Measurements from ENCODE around the gene RDX.

Gene RDX

DNA sequence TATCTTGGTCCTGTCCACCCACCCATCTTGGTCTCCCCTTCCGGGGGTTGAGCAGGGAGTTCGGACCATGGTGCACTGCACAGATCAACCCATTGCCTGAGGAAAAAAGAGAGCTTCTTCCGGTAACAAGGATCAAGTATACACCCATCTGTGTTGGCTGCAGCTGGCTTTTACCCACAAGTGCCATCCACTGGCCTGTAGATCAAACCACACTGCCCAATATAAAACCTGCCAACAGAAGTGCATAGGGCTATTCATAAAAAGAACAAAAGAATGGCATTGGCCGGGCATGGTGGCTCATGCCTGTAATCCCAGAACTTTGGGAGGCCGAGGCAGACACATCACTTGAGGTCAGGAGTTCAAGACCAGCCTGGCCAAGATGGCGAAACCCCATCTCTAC is 108.7 kb downstream of the RDX start:
- no peaks in the 10 kb centered on the region for H4K20me1 ChIP-seq (ENCODE audit: insufficient read depth, low read length)
- H3K79me2 ChIP-seq (ENCODE audit: insufficient read depth, low read length) = no peaks in the 10 kb centered on the region
- H3K4me2 ChIP-seq (ENCODE audit: low read length) = no peak overlapping the region
- no peak overlapping the region for H3K4me3 ChIP-seq (ENCODE audit: low read depth, low read length, poor library complexity, severe bottlenecking)
- H2AFZ ChIP-seq (ENCODE audit: low read length) = no peak overlapping the region
- no peaks in the 10 kb centered on the region for H3K36me3 ChIP-seq (ENCODE audit: insufficient read depth, low read length)
- no peaks in the 10 kb centered on the region for H3K27me3 ChIP-seq (ENCODE audit: insufficient read depth, low read length)
- no peaks in the 10 kb centered on the region for H3F3A ChIP-seq (ENCODE audit: insufficient read depth, low read length)
- peaks cover 7% of the 10 kb centered on the region for H3K4me1 ChIP-seq (ENCODE audit: insufficient read depth, low read length, severe bottlenecking)
- H3K27ac ChIP-seq (ENCODE audit: low read depth, low read length, poor library complexity, severe bottlenecking) = no peak overlapping the region
- no peak for TF ChIP-seq EZH2 (IDR thresholded peaks at IDR 0.05; ENCODE audit: borderline replicate concordance, low read length)
- TF ChIP-seq, protein P1, sequence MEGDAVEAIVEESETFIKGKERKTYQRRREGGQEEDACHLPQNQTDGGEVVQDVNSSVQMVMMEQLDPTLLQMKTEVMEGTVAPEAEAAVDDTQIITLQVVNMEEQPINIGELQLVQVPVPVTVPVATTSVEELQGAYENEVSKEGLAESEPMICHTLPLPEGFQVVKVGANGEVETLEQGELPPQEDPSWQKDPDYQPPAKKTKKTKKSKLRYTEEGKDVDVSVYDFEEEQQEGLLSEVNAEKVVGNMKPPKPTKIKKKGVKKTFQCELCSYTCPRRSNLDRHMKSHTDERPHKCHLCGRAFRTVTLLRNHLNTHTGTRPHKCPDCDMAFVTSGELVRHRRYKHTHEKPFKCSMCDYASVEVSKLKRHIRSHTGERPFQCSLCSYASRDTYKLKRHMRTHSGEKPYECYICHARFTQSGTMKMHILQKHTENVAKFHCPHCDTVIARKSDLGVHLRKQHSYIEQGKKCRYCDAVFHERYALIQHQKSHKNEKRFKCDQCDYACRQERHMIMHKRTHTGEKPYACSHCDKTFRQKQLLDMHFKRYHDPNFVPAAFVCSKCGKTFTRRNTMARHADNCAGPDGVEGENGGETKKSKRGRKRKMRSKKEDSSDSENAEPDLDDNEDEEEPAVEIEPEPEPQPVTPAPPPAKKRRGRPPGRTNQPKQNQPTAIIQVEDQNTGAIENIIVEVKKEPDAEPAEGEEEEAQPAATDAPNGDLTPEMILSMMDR (IDR thresholded peaks at IDR 0.05; ENCODE audit: low read length) = no peak
- H3K9me2 ChIP-seq (ENCODE audit: low read depth, low read length) = no peaks in the 10 kb centered on the region
- no peak overlapping the region for H3K9ac ChIP-seq (ENCODE audit: low read length)
- peaks cover 3% of the 10 kb centered on the region for H3K9me3 ChIP-seq (ENCODE audit: low read length)

DNA sequence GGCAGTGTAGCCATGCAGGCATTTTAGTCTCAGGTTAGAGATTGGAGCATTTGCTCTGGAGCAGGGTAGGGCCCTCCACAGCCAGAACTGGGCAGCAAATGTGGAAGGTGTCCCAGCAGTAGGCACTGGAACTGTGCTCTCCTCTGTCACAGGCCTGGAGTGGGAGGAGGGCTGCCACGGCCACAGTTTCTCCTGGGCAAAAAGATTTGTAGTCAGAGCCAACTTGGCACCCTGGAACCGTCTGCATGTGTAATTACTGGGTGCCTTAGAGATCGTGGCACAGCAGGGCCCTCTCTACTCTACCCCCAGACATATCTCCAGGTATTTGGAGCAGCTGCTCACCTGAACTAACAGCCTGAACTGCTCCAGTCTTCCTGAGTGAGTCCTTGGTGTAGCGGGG is 109.5 kb downstream of the RDX start:
- Histone ChIP-seq H3K9ac (ENCODE audit: low read length) (no peak overlapping the region), H3K9me3 (ENCODE audit: low read length) (peaks cover under 1% of the 10 kb centered on the region), H3F3A (ENCODE audit: insufficient read depth, low read length) (no peaks in the 10 kb centered on the region), H3K27me3 (ENCODE audit: insufficient read depth, low read length) (no peaks in the 10 kb centered on the region), H2AFZ (ENCODE audit: low read length) (no peak overlapping the region), H3K79me2 (ENCODE audit: insufficient read depth, low read length) (no peaks in the 10 kb centered on the region), H3K36me3 (ENCODE audit: insufficient read depth, low read length) (no peaks in the 10 kb centered on the region), H3K4me2 (ENCODE audit: low read length) (no peak overlapping the region), H3K27ac (ENCODE audit: low read depth, low read length, poor library complexity, severe bottlenecking) (no peak overlapping the region), H4K20me1 (ENCODE audit: insufficient read depth, low read length) (no peaks in the 10 kb centered on the region), H3K9me2 (ENCODE audit: low read depth, low read length) (no peaks in the 10 kb centered on the region), H3K4me3 (ENCODE audit: low read depth, low read length, poor library complexity, severe bottlenecking) (no peak overlapping the region), H3K4me1 (ENCODE audit: insufficient read depth, low read length, severe bottlenecking) (no peaks in the 10 kb centered on the region)
- TF ChIP-seq, protein P1 (IDR thresholded peaks at IDR 0.05; ENCODE audit: low read length) = no peak
- TF ChIP-seq EZH2 (IDR thresholded peaks at IDR 0.05; ENCODE audit: borderline replicate concordance, low read length) = no peak

DNA sequence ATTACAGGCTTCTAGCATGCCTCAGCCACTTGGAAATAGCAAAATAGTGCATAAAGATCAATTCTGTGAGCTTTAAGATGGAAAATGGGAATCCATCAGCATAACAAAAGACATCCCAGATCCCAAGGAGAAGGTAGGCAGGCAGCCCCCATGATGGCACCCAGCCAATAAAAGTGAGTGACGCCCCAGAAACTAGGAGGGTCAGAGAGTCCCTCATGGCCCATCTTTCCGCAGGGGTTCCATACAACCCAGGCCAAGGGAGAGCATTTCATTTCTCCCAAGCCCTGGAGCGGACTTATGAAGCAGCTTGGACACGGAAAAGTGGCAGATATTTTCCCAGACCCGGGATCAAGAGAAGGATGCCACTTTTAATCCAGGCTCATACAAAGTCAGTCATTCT is 110.0 kb downstream of the RDX start:
- H3K27me3 ChIP-seq (ENCODE audit: insufficient read depth, low read length) = no peaks in the 10 kb centered on the region
- H3F3A ChIP-seq (ENCODE audit: insufficient read depth, low read length) = no peaks in the 10 kb centered on the region
- H2AFZ ChIP-seq (ENCODE audit: low read length) = no peak overlapping the region
- no peaks in the 10 kb centered on the region for H3K79me2 ChIP-seq (ENCODE audit: insufficient read depth, low read length)
- no peaks in the 10 kb centered on the region for H3K4me1 ChIP-seq (ENCODE audit: insufficient read depth, low read length, severe bottlenecking)
- no peaks in the 10 kb centered on the region for H3K36me3 ChIP-seq (ENCODE audit: insufficient read depth, low read length)
- no peaks in the 10 kb centered on the region for H3K9me3 ChIP-seq (ENCODE audit: low read length)
- no peak overlapping the region for H3K4me2 ChIP-seq (ENCODE audit: low read length)
- no peaks in the 10 kb centered on the region for H4K20me1 ChIP-seq (ENCODE audit: insufficient read depth, low read length)
- H3K4me3 ChIP-seq (ENCODE audit: low read depth, low read length, poor library complexity, severe bottlenecking) = no peak overlapping the region
- H3K9ac ChIP-seq (ENCODE audit: low read length) = no peak overlapping the region
- no peak overlapping the region for H3K27ac ChIP-seq (ENCODE audit: low read depth, low read length, poor library complexity, severe bottlenecking)
- TF ChIP-seq, protein P1 (IDR thresholded peaks at IDR 0.05; ENCODE audit: low read length) = no peak
- TF ChIP-seq EZH2 (IDR thresholded peaks at IDR 0.05; ENCODE audit: borderline replicate concordance, low read length) = no peak
- H3K9me2 ChIP-seq (ENCODE audit: low read depth, low read length) = no peaks in the 10 kb centered on the region

All from OCI-LY1 (cell line).